IMR-90 (cell line): ENCODE measurements around the gene PDCD11.
"Not testable (repeated sequence)": the region's sequence is repeated elsewhere in the genome, so short reads cannot be mapped to it uniquely, and the experiment has no call there.

ENCODE experiments used
- BHLHE40 ChIP-seq: fragments of 150-350 bp; IDR thresholded peaks from 2 replicates; pipeline ENCODE4 v1.6.1; 2016; ENCODE audit warnings: mild to moderate bottlenecking, low read depth, low read length
- CEBPB ChIP-seq: IDR thresholded peaks from 2 replicates; pipeline ENCODE4 v1.6.1; 2012; ENCODE audit warnings: low read depth, low read length, improper control_type of control experiment
- CTCF ChIP-seq: conservative IDR thresholded peaks from 2 replicates; pipeline ENCODE4 v1.5.1; 2012; ENCODE audit warnings: mild to moderate bottlenecking, low read depth, low read length, improper control_type of control experiment
- MXI1 ChIP-seq: IDR thresholded peaks from 2 replicates; pipeline ENCODE4 v1.6.1; 2012; ENCODE audit warnings: low read depth, mild to moderate bottlenecking, low read length, moderate library complexity, borderline replicate concordance
- POLR2A ChIP-seq: IDR thresholded peaks from 2 replicates; pipeline ENCODE4 v1.6.1; 2012; ENCODE audit warnings: mild to moderate bottlenecking, low read depth, low read length
- RAD21 ChIP-seq: IDR thresholded peaks from 2 replicates; pipeline ENCODE4 v1.6.1; 2012; ENCODE audit warnings: low read length, improper control_type of control experiment
- TF ChIP-seq, protein P1 (sequence below): fragments of 150-350 bp; IDR thresholded peaks from 2 replicates; pipeline ENCODE4 v1.6.1; 2017; ENCODE audit warnings: mild to moderate bottlenecking, antibody characterized with exemption, low read length, low read depth
- TF ChIP-seq, protein P2 (sequence below): fragments of 150-350 bp; IDR thresholded peaks from 2 replicates; pipeline ENCODE4 v1.6.1; 2016; ENCODE audit warnings: low read depth, mild to moderate bottlenecking, low read length, moderate library complexity, borderline replicate concordance

- TF ChIP-seq MXI1, BHLHE40, CTCF, POLR2A, RAD21, CEBPB: not testable (repeated sequence)
- TF ChIP-seq, protein P1, sequence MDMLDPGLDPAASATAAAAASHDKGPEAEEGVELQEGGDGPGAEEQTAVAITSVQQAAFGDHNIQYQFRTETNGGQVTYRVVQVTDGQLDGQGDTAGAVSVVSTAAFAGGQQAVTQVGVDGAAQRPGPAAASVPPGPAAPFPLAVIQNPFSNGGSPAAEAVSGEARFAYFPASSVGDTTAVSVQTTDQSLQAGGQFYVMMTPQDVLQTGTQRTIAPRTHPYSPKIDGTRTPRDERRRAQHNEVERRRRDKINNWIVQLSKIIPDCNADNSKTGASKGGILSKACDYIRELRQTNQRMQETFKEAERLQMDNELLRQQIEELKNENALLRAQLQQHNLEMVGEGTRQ, result not testable (repeated sequence)
- TF ChIP-seq, protein P2, sequence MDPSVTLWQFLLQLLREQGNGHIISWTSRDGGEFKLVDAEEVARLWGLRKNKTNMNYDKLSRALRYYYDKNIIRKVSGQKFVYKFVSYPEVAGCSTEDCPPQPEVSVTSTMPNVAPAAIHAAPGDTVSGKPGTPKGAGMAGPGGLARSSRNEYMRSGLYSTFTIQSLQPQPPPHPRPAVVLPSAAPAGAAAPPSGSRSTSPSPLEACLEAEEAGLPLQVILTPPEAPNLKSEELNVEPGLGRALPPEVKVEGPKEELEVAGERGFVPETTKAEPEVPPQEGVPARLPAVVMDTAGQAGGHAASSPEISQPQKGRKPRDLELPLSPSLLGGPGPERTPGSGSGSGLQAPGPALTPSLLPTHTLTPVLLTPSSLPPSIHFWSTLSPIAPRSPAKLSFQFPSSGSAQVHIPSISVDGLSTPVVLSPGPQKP, result not testable (repeated sequence)
Measured at GRCh38 chr10:103486635-103487409, 90.4 kb downstream of the PDCD11 start.
